A549 (cell line): Measurements from ENCODE around the gene FBF1. TPM values are rescaled to one million over a fixed set of nuclear protein-coding genes. Genes with fewer than 3 reads are reported as not detected.

ENCODE experiments used
- ATAC-seq, 2 experiments: fragments of 200-7000 bp in 1 of 2; fragments of >200 bp in 1 of 2; cut with Nextera tagmentation in 1 of 2; cut with Tn5 transposase in 1 of 2; 3 replicates each; pipeline versions ENCODE4 v1.8.0 to v1.9.1; 2018 to 2020; ENCODE audit warnings: mild to moderate bottlenecking in 1 of 2, moderate library complexity in 1 of 2
- CTCF ChIA-PET: fragments of 300-600 bp; sonication (Branson Sonifier 250); formaldehyde crosslinking; extraction: SDS; loops from one replicate; lab custom pipeline; 2021; ENCODE audit warnings: antibody characterized with exemption, inconsistent platforms; lab: Yijun Ruan, JAX
- POLR2A ChIA-PET: fragments of 350-600 bp; formaldehyde crosslinking; extraction: SDS; loops from one replicate; lab custom pipeline; 2021; ENCODE audit warnings: antibody characterized with exemption, inconsistent platforms; lab: Yijun Ruan, JAX
- DNase-seq, 2 experiments: peaks; one replicate each; pipeline versions ENCODE4 v3.0.0 to v3.0.0-alpha.2; 2011 to 2016; ENCODE audit warnings: low read depth in 1 of 2, low spot score in 1 of 2
- FAIRE-seq: peaks from 2 replicates; lab custom pipeline; 2011; peaks lifted over from hg19 to GRCh38; lab: Jason Lieb, UNC
- H3K27ac ChIP-seq, 2 experiments: fragments of >200 bp; sonication (Bioruptor Twin); formaldehyde crosslinking; 3 replicates each; pipeline ENCODE4 v1.5.1; 2016 to 2017
- H3K4me1 ChIP-seq: fragments of >200 bp; sonication (Bioruptor Twin); formaldehyde crosslinking; 3 replicates; pipeline ENCODE4 v1.6.1; 2016
- H3K4me2 ChIP-seq: fragments of >200 bp; sonication (Bioruptor Twin); formaldehyde crosslinking; 3 replicates; pipeline ENCODE4 v1.6.1; 2016
- H3K4me3 ChIP-seq: fragments of >200 bp; sonication (Bioruptor Twin); formaldehyde crosslinking; 3 replicates; pipeline ENCODE4 v1.5.1; 2016
- H3K9me3 ChIP-seq: fragments of >200 bp; sonication (Bioruptor Twin); formaldehyde crosslinking; 3 replicates; pipeline ENCODE4 v1.6.1; 2016
- CBX8 ChIP-seq: fragments of 200-600 bp; sonication (generic); IDR thresholded peaks from 2 replicates; pipeline ENCODE4 v1.6.1; 2016
- CEBPB ChIP-seq, 2 experiments: fragments of >200 bp in 1 of 2; sonication (Bioruptor Twin) in 1 of 2; formaldehyde crosslinking in 1 of 2; IDR thresholded peaks; 2 replicates each; pipeline ENCODE4 v1.6.1; 2012 to 2016
- EHF ChIP-seq: fragments of 250-450 bp; sonication (Bioruptor Pico); IDR thresholded peaks from 2 replicates; pipeline ENCODE4 v1.5.0; 2020; ENCODE audit warnings: mild to moderate bottlenecking
- ESRRA ChIP-seq: fragments of 150-350 bp; IDR thresholded peaks from 2 replicates; pipeline ENCODE4 v1.6.1; 2014; ENCODE audit warnings: mild to moderate bottlenecking, low read length, borderline replicate concordance
- FOSB ChIP-seq: fragments of 250-450 bp; sonication (Bioruptor Pico); IDR thresholded peaks from 2 replicates; pipeline ENCODE4 v1.5.0; 2020; ENCODE audit warnings: mild to moderate bottlenecking, moderate library complexity
- HOXA7 ChIP-seq: fragments of 250-450 bp; sonication (Bioruptor Pico); IDR thresholded peaks from 2 replicates; pipeline ENCODE4 v1.5.0; 2020; ENCODE audit warnings: mild to moderate bottlenecking, moderate library complexity
- JUN ChIP-seq, 2 experiments: fragments of >200 bp; sonication (Bioruptor Twin); formaldehyde crosslinking; IDR thresholded peaks; 2 replicates in 1 of 2; 3 replicates in 1 of 2; pipeline ENCODE4 v1.6.1; 2016 to 2017
- JUNB ChIP-seq: fragments of >200 bp; sonication (Bioruptor Twin); formaldehyde crosslinking; IDR thresholded peaks from 2 replicates; pipeline ENCODE4 v1.6.1; 2016
- KDM1A ChIP-seq: fragments of 200-600 bp; sonication (generic); IDR thresholded peaks from 2 replicates; pipeline ENCODE4 v1.6.1; 2016; ENCODE audit warnings: low read depth, mild to moderate bottlenecking
- MAFK ChIP-seq: fragments of 450-650 bp; IDR thresholded peaks from 2 replicates; pipeline ENCODE4 v1.6.1; 2014; ENCODE audit not compliant: partially characterized antibody
- NFE2L2 ChIP-seq: fragments of 150-350 bp; conservative IDR thresholded peaks from 2 replicates; pipeline ENCODE4 v1.6.1; 2014; ENCODE audit warnings: low read length
- PHF8 ChIP-seq: fragments of 200-600 bp; sonication (generic); IDR thresholded peaks from 2 replicates; pipeline ENCODE4 v1.6.1; 2016; ENCODE audit warnings: low read depth, mild to moderate bottlenecking, antibody characterized with exemption, moderate library complexity, borderline replicate concordance
- RARB ChIP-seq: fragments of 250-450 bp; sonication (Bioruptor Pico); IDR thresholded peaks from 2 replicates; pipeline ENCODE4 v1.8.0; 2021; ENCODE audit warnings: mild to moderate bottlenecking, moderate library complexity
- SREBF2 ChIP-seq: fragments of 450-650 bp; IDR thresholded peaks from 2 replicates; pipeline ENCODE4 v1.6.1; 2014; ENCODE audit warnings: mild to moderate bottlenecking, moderate library complexity
- TFCP2L1 ChIP-seq: fragments of 250-450 bp; sonication (Bioruptor Pico); IDR thresholded peaks from 2 replicates; pipeline ENCODE4 v1.5.0; 2021; ENCODE audit warnings: mild to moderate bottlenecking
- WGBS: methylation state at CpG from one replicate; pipeline ENCODE4 v1.1.6; 2017; ENCODE audit errors: missing lambda C conversion rate; 5-methylcytosine and 5-hydroxymethylcytosine counted together
- polyA plus RNA-seq, 4 experiments: library from polyadenylated mRNA; depleted of rRNA in 3 of 4; stranded (reverse); fragments of >200 nt; fragmentation: RNase III in 1 of 4; extraction: RNeasy Plus Mini Kit Qiagen cat#74134 plus additional on column Dnase treatment in 1 of 4; gene quantifications; 2 replicates in 3 of 4; 3 replicates in 1 of 4; pipeline ENCODE4 v1.2.3, GENCODE V29; 2011 to 2017
- TF ChIP-seq, protein P1 (sequence below): fragments of >200 bp; sonication (Bioruptor Twin); formaldehyde crosslinking; IDR thresholded peaks from 3 replicates; pipeline ENCODE4 v1.5.1; 2016
- TF ChIP-seq, protein P2 (sequence below): IDR thresholded peaks from 2 replicates; pipeline ENCODE4 v1.6.1; 2012
- TF ChIP-seq, protein P3 (sequence below): IDR thresholded peaks from 2 replicates; pipeline ENCODE4 v1.6.1; 2012
- TF ChIP-seq, protein P4 (sequence below): fragments of >200 bp; sonication (Bioruptor Twin); formaldehyde crosslinking; IDR thresholded peaks from 3 replicates; pipeline ENCODE4 v1.6.1; 2016

Gene FBF1
- polyA plus RNA-seq, 2 of the 4 experiments (the other 2 are of a cell fraction), result 8.5 to 17.8 TPM

DNA sequence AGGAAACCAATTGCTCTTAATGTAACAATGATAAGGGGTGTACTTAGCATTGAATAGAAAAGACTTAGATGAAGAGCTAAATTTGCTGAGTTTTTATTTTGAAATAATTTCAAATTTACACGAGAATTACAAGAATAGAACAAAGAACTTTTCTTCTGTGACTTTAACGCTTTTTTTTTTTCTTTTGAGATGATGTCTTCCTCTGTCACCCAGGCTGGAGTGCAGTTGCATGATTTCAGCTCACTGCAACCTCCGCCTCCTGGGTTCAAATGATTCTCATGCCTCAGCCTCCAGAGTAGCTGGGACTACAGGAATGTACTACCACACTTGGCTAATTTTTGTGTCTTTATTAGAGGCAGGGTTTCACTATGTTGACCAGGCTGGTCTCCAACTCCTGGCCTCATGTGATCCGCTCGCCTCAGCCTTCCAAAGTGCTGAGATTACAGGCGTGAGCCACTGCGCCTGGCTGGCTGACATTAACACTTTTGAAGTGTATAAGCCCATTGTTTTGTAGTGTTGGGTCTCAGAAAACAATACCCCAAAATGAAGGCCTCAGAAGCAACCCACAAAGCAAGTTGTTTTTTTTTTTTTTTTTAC is 40.3 kb upstream of the FBF1 start:
- H3K27ac ChIP-seq, result no peak overlapping the region
- no peak overlapping the region for H3K4me3 ChIP-seq
- CTCF ChIA-PET, result interaction anchor here (0.7 to 1.9 kb wide), 10 partner anchors 8 to 299 kb away, joined by 3 to 7 read pairs (median 4); partner anchors contain the start of gene MRPL38
- ATAC-seq, result no peak
- H3K4me2 ChIP-seq, result peak overlapping the region; percentile 82; the same call in 1 of the 3 replicates
- DNase-seq, result no peak
- peaks cover 38% of the 10 kb centered on the region; the same call in 2 of the 3 replicates for H3K4me1 ChIP-seq
- FAIRE-seq, result no peak
- WGBS, result 94% methylated on average over 7 of the region's 7 CpGs
- TF ChIP-seq MAFK (peak; percentile 35), JUNB (no peak)
- TF ChIP-seq, all 56 proteins: peak for 1
- no peaks in the 10 kb centered on the region for H3K9me3 ChIP-seq
- POLR2A ChIA-PET, result no interaction called here

DNA sequence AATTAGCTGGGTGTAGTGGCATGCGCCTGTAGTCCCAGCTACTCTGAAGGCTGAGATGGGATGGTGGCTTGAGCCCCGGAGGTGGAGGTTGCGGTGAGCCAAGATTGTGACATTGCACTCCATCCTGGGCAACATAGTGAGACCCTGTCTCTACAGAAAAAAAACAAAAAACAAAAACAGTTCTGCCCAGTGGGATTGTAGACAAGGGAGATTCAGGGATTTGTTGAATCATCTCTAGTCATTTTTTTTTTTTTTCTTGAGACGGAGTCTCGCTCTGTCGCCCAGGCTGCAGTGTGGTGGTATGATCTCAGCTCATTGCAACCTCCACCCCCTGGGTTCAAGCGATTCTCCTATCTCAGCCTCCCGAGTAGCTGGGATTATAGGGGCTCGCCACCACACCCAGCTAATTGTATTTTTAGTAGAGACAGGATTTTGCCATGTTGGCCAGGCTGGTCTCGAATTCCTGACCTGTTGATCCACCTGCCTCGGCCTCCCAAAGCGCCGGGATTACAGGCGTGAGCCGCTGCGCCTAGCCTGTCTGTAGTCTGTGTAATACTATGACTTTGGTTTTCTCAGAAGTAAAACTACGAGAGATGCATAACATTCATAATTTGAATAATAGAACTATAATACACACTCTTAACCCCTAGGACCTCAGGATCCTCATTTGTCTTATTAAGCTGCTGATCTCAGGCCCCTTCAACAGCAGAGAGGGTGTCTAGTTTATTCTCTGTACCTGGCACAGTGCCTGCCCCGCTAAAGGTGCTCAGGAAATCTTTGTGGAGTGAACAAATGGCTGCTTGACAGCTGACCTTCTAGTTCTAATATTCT is 39.6 kb upstream of the FBF1 start:
- no peak for DNase-seq
- ChIA-PET CTCF (interaction anchor here (0.6 to 1.9 kb wide), 11 partner anchors 9 to 480 kb away, joined by 3 to 7 read pairs (median 4); partner anchors contain the start of genes CDK3 and MRPL38), POLR2A (interaction anchor here (0.6 to 0.7 kb wide), 3 partner anchors 137 to 200 kb away, joined by 3 to 4 read pairs (median 3); no protein-coding TSS in a partner anchor)
- TF ChIP-seq KDM1A (0 out of 2 replicates have a peak, but pooled peaks have one; percentile 79), TFCP2L1 (CRISPR knock-in tag) (no peak)
- FAIRE-seq, result no peak
- Histone ChIP-seq H3K27ac (peak overlapping the region; percentile 90 to 93), H3K9me3 (no peaks in the 10 kb centered on the region), H3K4me2 (peak overlapping the region; percentile 82), H3K4me1 (peaks cover 43% of the 10 kb centered on the region), H3K4me3 (peak overlapping the region; percentile 84)
- ATAC-seq, result no peak
- WGBS, result 84% methylated on average over 18 of the region's 18 CpGs

DNA sequence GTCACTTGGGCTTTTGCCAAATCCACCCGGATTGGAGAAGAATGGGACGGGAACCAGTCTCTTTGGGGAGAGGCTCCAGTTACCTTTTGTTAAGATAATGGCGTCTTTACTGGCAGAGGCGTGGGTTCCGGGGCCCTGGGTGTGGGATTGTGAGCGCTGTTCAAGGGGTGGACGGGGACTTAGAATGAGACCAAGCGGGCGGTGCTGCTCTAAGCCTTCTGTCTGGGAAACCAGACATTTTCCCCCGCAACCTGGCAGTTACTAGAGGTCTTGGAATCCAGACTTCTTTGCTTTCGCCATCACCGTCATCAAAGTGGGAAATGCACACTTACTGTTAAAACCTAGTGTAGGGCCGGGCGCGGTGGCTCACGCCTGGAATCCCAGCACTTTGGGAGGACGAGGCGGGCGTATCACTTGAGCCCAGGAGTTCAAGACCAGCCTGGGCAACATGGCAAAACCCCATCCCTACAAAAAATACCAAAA is 38.9 kb upstream of the FBF1 start:
- CTCF ChIA-PET, result interaction anchor here (1.0 to 1.7 kb wide), 6 partner anchors 10 to 102 kb away, joined by 3 to 6 read pairs (median 4); partner anchors contain the start of genes CDK3, FBF1 and MRPL38

More for the DNA sequence above, 38.9 kb upstream of the FBF1 start:
- peaks cover 43% of the 10 kb centered on the region for H3K4me1 ChIP-seq
- TF ChIP-seq JUN (IDR thresholded peaks at IDR 0.05) (peak in 1 of 2 experiments; percentile 39; a peak in 3 of 5 replicates), NFE2L2 (no peak), ESRRA (no peak), EHF (CRISPR knock-in tag) (no peak), CEBPB (IDR thresholded peaks at IDR 0.05) (peak in 1 of 2 experiments; percentile 1; a peak in 1 of 4 replicates), TFCP2L1 (CRISPR knock-in tag) (peak; percentile 38), FOSB (CRISPR knock-in tag) (0 out of 2 replicates have a peak, but pooled peaks have one; percentile 53), CBX8 (no peak), PHF8 (peak; percentile 95), MAFK (no peak), HOXA7 (CRISPR knock-in tag) (peak; percentile 34), SREBF2 (no peak), RARB (peak; percentile 30; the same call in 1 of the 2 replicates)
- TF ChIP-seq, protein P1, sequence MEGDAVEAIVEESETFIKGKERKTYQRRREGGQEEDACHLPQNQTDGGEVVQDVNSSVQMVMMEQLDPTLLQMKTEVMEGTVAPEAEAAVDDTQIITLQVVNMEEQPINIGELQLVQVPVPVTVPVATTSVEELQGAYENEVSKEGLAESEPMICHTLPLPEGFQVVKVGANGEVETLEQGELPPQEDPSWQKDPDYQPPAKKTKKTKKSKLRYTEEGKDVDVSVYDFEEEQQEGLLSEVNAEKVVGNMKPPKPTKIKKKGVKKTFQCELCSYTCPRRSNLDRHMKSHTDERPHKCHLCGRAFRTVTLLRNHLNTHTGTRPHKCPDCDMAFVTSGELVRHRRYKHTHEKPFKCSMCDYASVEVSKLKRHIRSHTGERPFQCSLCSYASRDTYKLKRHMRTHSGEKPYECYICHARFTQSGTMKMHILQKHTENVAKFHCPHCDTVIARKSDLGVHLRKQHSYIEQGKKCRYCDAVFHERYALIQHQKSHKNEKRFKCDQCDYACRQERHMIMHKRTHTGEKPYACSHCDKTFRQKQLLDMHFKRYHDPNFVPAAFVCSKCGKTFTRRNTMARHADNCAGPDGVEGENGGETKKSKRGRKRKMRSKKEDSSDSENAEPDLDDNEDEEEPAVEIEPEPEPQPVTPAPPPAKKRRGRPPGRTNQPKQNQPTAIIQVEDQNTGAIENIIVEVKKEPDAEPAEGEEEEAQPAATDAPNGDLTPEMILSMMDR, result no peak
- TF ChIP-seq, protein P2, sequence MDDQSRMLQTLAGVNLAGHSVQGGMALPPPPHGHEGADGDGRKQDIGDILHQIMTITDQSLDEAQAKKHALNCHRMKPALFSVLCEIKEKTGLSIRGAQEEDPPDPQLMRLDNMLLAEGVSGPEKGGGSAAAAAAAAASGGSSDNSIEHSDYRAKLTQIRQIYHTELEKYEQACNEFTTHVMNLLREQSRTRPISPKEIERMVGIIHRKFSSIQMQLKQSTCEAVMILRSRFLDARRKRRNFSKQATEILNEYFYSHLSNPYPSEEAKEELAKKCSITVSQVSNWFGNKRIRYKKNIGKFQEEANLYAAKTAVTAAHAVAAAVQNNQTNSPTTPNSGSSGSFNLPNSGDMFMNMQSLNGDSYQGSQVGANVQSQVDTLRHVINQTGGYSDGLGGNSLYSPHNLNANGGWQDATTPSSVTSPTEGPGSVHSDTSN, result 0 out of 2 replicates have a peak, but pooled peaks have one; percentile 45
- TF ChIP-seq, protein P3, sequence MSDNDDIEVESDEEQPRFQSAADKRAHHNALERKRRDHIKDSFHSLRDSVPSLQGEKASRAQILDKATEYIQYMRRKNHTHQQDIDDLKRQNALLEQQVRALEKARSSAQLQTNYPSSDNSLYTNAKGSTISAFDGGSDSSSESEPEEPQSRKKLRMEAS, result no peak; the same call in 1 of the 2 replicates
- TF ChIP-seq, protein P4, sequence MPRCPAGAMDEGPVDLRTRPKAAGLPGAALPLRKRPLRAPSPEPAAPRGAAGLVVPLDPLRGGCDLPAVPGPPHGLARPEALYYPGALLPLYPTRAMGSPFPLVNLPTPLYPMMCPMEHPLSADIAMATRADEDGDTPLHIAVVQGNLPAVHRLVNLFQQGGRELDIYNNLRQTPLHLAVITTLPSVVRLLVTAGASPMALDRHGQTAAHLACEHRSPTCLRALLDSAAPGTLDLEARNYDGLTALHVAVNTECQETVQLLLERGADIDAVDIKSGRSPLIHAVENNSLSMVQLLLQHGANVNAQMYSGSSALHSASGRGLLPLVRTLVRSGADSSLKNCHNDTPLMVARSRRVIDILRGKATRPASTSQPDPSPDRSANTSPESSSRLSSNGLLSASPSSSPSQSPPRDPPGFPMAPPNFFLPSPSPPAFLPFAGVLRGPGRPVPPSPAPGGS, result no peak
- H3K27ac ChIP-seq, result peak overlapping the region; percentile 90 to 93
- FAIRE-seq, result no peak
- 8% methylated on average over 19 of the region's 19 CpGs for WGBS
- POLR2A ChIA-PET, result interaction anchor here (0.7 kb wide), 1 partner anchor 159 kb away, joined by 3 read pairs; no protein-coding TSS in a partner anchor
- H3K9me3 ChIP-seq, result no peaks in the 10 kb centered on the region
- H3K4me2 ChIP-seq, result peak overlapping the region; percentile 82
- ATAC-seq, result peak; percentile 62 to 68
- DNase-seq, result no peak
- peak overlapping the region; percentile 84 for H3K4me3 ChIP-seq
